ENCODE measurements around the gene EVL.
A peak's percentile ranks its signal among the peaks of the same experiment; 100 is the strongest.
"Not testable (repeated sequence)": the region's sequence is repeated elsewhere in the genome, so short reads cannot be mapped to it uniquely, and the experiment has no call there.

Gene EVL

GRCh38 chr14:100165831-100166440 lies 100.7 kb downstream of the EVL start:
- DNase-seq (ENCODE audit: low read depth in 2 of 2), result no peak

GRCh38 chr14:100168506-100168905 lies 103.3 kb downstream of the EVL start:
- no peak for DNase-seq (ENCODE audit: low read depth in 2 of 2)

DNA sequence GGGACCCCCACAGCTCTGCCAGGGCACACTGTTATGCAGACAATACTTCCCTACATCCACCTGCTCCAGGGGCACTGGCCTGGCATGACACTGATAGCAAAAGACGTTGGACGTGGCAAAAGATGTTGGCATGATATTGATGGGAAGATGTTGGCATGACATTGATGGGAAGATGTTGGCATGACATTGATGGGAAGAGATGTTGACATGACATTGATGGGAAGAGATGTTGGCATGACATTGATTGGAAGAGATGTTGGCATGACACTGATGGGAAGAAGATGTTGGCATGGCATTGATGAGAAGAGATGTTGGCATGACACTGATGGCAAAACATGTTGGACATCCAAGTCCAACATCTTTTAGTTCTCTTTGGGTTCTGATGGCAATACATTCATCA lies 105.7 kb downstream of the EVL start:
- DNase-seq (ENCODE audit: low read depth in 2 of 2), result no peak

- no peak for DNase-seq (ENCODE audit: low read depth in 2 of 2)
Measured at GRCh38 chr14:100172811-100173210, 107.6 kb downstream of the EVL start.

GRCh38 chr14:100173353-100173752 lies 108.1 kb downstream of the EVL start:
- DNase-seq (ENCODE audit: low read depth in 2 of 2), result no peak

DNA sequence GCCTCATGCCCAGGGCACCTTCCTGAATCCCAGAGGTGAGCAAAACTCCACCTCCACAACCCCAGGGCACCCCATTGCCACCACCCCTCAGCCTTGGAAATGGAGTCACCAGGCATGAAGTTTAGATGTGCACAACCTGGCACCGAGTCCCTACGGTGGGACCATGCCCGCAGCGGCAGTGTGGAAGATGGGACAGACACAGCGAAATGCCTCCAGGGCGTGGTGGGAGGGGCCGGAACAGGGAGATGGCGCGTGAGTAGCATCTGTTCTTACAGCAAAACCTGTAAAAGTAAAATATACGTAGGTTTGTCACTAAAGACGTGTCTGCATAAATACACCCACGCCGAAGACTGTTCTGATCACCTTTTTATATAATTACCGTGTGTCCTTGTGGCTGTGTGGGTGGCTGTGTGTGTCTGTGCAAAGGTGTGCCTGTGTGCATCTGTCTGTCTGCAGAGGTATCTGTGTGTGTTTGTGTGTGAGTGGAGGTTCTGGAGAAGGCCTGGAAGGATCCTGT lies 111.6 kb downstream of the EVL start:
- no peak for DNase-seq (ENCODE audit: low read depth in 2 of 2)

DNA sequence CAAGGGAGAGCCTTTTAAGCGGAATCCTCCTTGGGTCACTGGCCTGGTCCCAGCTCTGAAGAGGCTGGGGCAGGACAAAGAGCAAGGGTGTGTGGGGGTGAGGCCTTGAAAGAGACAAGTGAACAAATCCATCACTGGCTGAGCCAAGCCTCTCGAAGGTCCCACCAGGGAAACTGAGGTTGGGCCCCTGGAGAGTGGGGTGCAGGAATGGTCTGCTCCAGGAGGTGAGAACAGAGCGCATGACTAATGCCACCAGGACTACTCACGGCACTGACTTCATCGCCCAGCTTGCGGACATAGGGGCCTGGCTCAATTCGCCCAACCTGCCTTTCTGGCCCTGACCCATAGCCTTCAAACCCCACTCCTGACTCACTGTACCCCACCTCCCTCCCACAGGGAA lies 113.5 kb downstream of the EVL start:
- DNase-seq (ENCODE audit: low read depth in 2 of 2), result no peak

DNA sequence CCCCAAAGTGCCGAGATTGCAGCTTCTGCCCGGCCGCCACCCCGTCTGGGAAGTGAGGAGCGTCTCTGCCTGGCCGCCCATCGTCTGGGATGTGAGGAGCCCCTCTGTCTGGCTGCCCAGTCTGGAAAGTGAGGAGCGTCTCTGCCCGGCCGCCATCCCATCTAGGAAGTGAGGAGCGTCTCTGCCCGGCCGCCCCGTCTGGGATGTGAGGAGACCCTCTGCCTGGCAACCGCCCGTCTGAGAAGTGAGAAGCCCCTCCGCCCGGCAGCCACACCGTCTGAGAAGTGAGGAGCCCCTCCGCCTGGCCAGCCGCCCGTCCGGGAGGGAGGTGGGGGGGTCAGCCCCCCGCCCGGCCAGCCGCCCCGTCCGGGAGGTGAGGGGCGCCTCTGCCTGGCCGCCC lies 115.4 kb downstream of the EVL start:
- DNase-seq (ENCODE audit: low read depth in 2 of 2), result not testable (repeated sequence)

DNA sequence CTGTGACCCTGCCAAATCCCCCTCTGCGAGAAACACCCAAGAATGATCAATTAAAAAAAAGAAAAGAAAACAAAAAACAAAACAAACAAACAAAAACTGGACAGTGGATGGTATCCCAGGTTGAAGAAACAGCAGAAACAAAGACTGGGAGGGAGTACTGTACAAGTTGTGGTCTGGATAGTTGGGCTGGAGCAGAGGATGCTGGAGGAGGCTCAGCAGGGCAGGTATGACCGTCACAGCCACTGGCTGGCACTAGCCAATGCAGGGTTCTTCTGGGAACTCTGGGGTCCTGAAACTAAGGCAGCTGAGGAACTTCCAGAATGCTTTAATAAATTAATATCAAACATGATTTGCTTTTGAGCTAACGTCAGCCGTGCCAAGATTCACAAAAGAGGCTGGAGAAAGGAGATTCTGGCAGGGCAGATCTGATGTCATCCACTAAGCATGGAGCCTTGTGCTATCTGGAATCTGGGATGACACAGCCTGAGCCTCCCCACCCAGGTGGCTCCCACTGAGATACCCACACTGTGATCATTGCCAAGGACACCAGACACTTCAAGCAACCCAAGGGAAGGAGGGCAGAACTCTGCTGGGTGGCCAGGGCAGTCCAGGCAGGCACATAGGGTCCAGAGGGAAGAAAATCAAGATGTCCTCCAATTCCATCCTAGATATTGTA lies 116.8 kb downstream of the EVL start:
- not testable (repeated sequence) for DNase-seq (ENCODE audit: low read depth in 2 of 2)

- DNase-seq (ENCODE audit: low read depth in 2 of 2), result no peak
Measured at GRCh38 chr14:100187247-100187833, 122.1 kb downstream of the EVL start.

- no peak for DNase-seq (ENCODE audit: low read depth in 2 of 2)
Measured at GRCh38 chr14:100188392-100189030, 123.3 kb downstream of the EVL start.

DNA sequence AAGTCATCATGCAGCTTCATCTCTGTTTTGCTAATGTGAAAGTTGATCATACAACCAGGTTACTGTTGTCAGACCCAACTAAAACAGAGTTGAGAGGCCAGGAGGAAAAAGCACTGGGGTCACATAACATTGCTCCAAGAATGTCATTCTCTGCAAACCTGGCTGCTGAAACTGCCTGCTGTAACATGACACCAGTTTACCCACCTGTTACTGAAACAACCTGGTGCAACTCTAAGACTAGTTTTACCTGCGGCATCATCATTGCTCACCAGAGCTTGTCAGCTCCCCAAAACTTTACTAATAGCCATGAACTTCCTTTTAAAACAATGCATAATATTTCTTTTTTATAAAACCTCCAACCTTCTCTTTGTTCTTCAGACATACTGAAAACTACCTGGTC lies 124.9 kb downstream of the EVL start:
- no peak for DNase-seq (ENCODE audit: low read depth in 2 of 2)

DNA sequence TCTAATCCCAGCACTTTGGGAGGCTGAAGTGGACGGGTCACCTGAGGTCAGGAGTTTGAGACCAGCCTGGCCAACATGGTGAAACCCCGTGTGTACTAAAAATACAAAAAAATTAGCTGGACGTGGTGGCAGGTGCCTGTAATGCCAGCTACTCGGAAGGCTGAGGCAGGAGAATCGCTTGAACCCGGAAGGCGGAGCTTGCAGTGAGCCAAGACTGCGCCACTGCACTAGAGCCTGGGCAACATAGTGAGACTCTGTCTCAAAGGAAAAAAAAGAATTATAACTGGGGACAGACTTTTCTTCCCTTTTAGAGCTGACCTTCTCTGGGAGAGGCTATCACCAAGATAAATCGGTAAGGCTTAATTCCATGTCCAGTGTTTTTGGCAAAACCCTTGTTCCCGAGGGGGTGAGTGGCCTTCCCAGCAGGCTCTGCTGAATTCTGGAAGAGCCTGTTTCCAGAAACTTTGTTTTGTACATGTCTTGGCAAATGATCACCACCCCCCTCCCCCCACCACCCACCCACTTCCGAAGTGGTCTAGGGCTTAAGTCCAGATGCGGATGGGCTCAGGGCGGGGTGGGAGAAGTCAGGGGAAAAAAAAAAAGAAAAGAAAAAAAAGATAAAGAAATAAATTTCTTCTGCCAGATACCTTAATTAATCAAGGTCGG lies 126.5 kb downstream of the EVL start:
- no peak for DNase-seq (ENCODE audit: low read depth in 2 of 2)

DNA sequence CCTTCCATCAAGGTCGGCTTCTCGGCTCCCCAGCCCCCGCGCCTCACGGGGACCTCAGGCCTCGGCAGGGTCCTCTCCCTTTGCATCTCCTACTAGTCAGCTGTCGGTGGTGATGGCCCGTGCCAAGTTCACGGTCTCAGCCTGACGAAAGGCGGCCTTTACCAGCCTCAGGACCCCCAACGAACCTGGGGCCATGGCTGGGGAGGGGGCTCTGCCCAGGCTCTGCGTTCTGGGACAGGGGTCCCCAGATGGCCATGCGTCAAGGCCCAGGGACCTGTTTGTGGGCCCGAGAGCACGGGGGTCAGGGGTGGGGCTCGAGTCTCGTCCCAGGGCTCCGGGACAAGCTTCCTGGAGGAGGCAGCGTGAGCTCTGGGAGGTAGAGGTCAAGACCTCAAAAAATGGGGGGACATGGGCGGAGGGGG lies 127.0 kb downstream of the EVL start:
- no peak for DNase-seq (ENCODE audit: low read depth in 2 of 2)

DNA sequence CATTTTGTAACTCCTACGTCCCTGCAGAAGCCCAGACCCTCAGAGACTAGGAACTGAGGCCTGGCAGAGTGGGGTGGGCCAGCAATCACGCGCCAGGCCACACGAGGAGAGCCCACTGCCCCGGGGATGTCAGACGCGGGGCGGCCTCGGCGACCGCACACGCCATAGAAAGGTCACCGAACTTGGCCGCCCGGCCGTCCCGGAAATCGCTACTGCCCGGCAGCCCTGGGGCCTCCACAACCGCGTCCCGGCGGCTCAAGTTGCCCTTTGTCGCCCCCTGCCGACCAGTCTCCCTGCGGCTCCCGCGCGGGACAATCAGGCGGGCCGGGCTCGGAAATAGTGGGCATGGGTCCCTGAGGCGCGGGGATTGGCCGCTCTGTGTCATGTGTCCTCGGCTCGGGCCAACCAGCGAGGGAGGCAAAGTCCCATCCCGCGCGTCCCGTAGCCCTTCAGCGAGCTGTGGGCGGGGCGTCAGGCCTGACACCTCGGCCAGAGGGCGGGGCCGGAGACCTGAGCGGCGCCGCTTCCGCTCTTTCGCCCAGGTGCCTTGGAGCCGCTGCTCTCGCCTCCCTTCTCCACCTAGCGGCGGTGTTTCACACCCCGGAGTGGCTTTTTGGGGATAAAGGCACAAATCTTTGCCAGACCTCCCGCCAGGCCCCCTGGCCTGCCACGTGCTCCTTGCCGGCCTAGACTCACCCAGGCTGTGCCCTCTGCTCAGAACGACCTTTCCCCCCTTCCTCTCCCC lies 127.6 kb downstream of the EVL start:
- DNase-seq (ENCODE audit: low read depth in 2 of 2), result peak; percentile 98 to 99

Data from activated CD4-positive, alpha-beta T cell treated with anti-CD3 and anti-CD28 coated beads for 24 hours (primary cell).